Measurements from ENCODE around the gene RIC3.

GRCh38 chr11:8213376-8213775, 44.6 kb upstream of the RIC3 start:
- TF ChIP-seq CTCF (IDR thresholded peaks at IDR 0.05) = no peak
- no peak for TF ChIP-seq POLR2A (IDR thresholded peaks at IDR 0.05)
- TF ChIP-seq POLR2AphosphoS5 (IDR thresholded peaks at IDR 0.05; ENCODE audit: insufficient read depth in 1 of 2, low read depth in 1 of 2) = no peak
